Measurements from ENCODE around the gene CEP57.
"Not testable (repeated sequence)": the region's sequence is repeated elsewhere in the genome, so short reads cannot be mapped to it uniquely, and the experiment has no call there.

The CEP57 gene

DNA sequence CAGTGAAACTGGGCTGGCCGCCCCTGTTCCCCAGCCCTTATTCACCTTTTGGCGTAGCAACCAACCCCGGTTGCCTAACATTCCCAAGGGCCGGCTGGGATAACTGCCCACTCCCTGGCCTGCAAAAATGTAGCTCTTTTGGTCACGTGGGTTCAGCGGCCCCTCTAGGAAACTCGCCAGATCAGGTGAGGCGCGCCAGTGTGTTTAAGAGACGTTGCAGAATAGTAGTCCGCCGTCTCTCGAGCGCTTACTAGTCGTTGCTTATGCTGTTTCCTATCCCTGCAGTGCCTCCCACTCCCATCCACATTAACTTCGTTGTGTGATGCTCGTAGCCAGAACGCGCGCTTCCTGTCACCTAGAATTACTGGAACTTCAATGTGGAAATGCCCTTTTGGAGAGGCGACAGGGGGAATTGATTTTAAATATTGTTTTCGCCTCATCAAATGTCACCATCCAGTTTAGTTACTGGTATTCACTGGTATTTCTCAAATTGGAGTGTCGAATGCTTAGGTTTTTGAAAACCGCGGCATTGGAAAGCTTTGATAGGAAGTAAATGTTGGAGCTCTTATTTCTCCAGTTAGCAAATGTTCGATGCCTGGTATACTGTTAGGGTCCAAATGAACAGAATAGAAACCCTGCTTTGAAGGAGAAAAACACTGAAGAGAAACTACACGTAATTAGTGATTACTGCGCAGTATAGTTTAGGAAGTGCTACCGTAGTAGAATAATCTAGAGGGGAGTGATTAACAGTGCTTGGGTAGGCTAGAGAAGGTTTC is 823 bp downstream of the CEP57 start:
- H3K4me1 Mint-ChIP-seq: peaks cover 18 to 46% of the 10 kb centered on the region in 2 donors
- peak; percentile 48 for DNase-seq
- peak overlapping the region; percentile 95 to 99 for H3K4me3 Mint-ChIP-seq
- no peaks in the 10 kb centered on the region for H3K27me3 Mint-ChIP-seq
- H3K27ac Mint-ChIP-seq: peak overlapping the region; percentile 100
- H3K36me3 Mint-ChIP-seq: peaks cover 10 to 26% of the 10 kb centered on the region in 2 donors
- ATAC-seq (replicated peaks): peak; percentile 9 to 10
- no peaks in the 10 kb centered on the region for H3K9me3 Mint-ChIP-seq

- H3K27me3 Mint-ChIP-seq: no peaks in the 10 kb centered on the region
- H3K4me3 Mint-ChIP-seq: peak overlapping the region; percentile 95 to 99
- no peaks in the 10 kb centered on the region for H3K9me3 Mint-ChIP-seq
- ATAC-seq (replicated peaks) (no peak), DNase-seq (no peak)
- peaks cover 18 to 46% of the 10 kb centered on the region in 2 donors for H3K4me1 Mint-ChIP-seq
- H3K27ac Mint-ChIP-seq: peak overlapping the region; percentile 1
- H3K36me3 Mint-ChIP-seq: peaks cover 10 to 25% of the 10 kb centered on the region in 2 donors
These were observed 1.4 kb downstream of the CEP57 start for GRCh38 chr11:95791709-95792033.

DNA sequence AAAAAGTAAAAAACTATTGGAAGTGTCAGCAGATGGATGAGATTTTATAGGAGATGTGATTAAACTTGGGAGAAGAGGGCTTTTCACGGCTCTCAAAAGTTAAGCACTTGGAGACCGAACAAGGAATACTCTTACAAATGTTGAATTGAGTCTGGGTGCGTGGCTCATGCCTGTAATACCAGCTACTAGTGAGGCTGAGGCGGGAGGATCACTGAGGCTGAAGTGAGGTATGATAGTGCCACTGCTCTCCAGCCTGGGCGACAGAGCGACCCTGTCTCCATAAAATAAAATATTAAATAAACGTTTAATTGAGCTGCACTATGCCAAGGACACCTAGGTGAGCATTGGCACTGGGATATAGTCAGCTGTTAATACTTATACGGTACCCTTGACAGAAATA is 1.9 kb downstream of the CEP57 start:
- no peaks in the 10 kb centered on the region for H3K27me3 Mint-ChIP-seq
- H3K4me3 Mint-ChIP-seq: peak overlapping the region; percentile 95 to 99
- H3K36me3 Mint-ChIP-seq: peaks cover 10 to 25% of the 10 kb centered on the region in 2 donors
- peaks cover 18 to 42% of the 10 kb centered on the region in 2 donors for H3K4me1 Mint-ChIP-seq
- ATAC-seq (replicated peaks) (no peak), DNase-seq (no peak)
- no peak overlapping the region for H3K27ac Mint-ChIP-seq
- H3K9me3 Mint-ChIP-seq: no peaks in the 10 kb centered on the region

GRCh38 chr11:95792700-95793099 is 2.4 kb downstream of the CEP57 start:
- no peak for DNase-seq
- peaks cover 10 to 25% of the 10 kb centered on the region in 2 donors for H3K36me3 Mint-ChIP-seq
- H3K27ac Mint-ChIP-seq: no peak overlapping the region
- no peak overlapping the region for H3K4me3 Mint-ChIP-seq
- no peaks in the 10 kb centered on the region for H3K9me3 Mint-ChIP-seq
- ATAC-seq (replicated peaks): no peak
- no peaks in the 10 kb centered on the region for H3K27me3 Mint-ChIP-seq
- peaks cover 18 to 40% of the 10 kb centered on the region in 2 donors for H3K4me1 Mint-ChIP-seq

DNA sequence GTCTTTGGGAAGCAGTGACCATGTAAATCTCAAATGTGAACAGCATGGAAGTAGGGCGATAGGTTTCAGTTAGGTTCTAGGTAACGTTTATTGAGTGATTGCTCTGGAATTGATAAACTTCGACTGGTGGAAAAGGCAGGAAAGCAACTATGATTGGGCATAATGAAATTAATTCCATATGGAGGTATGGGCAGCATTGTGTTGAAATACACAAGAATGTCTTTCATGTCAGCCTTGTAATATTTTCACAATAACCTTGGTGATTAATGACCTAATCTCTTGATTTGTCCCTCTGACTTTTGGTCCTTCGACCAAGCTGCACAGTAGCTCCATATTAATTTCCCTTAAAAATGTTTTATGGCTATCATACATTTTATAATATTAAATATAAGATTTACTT is 2.8 kb downstream of the CEP57 start:
- H3K4me3 Mint-ChIP-seq: no peak overlapping the region
- DNase-seq (no peak), ATAC-seq (replicated peaks) (no peak)
- H3K9me3 Mint-ChIP-seq: no peaks in the 10 kb centered on the region
- no peaks in the 10 kb centered on the region for H3K27me3 Mint-ChIP-seq
- H3K4me1 Mint-ChIP-seq: peaks cover 16 to 36% of the 10 kb centered on the region in 2 donors
- H3K27ac Mint-ChIP-seq: no peak overlapping the region
- peaks cover 8 to 21% of the 10 kb centered on the region in 2 donors for H3K36me3 Mint-ChIP-seq

DNA sequence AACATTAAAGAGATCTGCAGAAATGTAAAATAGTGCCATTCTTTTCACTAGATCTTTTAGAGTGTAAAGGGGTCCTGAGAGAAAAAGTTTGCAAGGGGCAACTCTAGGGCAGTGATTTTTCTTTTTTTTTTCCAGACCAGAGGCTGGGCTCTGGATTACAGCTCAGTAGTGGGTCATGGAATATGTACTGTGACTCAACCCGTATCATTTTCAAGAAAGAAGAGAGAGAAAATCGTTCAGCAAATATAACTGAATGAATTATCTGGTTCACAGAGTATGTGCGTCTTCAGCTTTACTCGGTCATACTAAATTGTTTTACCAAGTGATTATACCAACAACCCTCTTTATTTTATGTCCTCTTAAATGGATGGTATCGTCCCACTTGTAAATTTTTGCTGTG is 3.8 kb downstream of the CEP57 start:
- no peak for ATAC-seq (replicated peaks)
- no peak overlapping the region for H3K4me3 Mint-ChIP-seq
- no peak overlapping the region for H3K27ac Mint-ChIP-seq
- peaks cover 7 to 18% of the 10 kb centered on the region in 2 donors for H3K36me3 Mint-ChIP-seq
- no peaks in the 10 kb centered on the region for H3K9me3 Mint-ChIP-seq
- DNase-seq: no peak
- H3K27me3 Mint-ChIP-seq: no peaks in the 10 kb centered on the region
- H3K4me1 Mint-ChIP-seq: peaks cover 16 to 31% of the 10 kb centered on the region in 2 donors

DNA sequence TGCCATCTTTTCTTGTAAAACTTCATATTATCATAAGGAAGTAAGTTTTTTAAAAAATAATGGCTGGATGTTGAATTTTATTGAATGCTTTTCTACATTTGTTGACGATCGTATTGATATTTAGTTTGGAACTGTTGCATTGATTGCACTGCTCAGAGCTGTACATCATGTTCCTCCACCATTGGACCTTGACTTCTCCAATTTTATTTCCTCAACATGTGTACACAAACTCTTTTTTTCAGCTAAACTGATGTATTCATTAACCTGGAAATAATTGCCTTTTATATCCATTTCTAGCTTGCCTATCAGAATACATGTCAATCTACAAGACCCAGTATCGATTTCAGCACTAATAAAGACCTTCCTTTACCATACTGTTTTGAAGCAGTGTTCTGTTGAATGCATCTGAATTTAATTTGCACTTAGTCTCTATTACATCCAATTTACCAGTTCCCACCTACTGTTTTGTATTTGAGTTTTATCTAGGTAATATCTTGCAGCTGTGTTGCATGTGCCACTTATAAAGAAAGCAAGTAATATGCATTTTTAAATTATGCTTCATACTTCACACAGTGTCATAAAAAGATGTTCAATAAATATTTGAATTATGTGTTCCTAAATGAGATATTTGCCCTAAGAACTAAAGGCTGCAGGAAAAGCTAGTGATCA is 5.5 kb downstream of the CEP57 start:
- no peak overlapping the region for H3K27ac Mint-ChIP-seq
- no peaks in the 10 kb centered on the region for H3K9me3 Mint-ChIP-seq
- ATAC-seq (replicated peaks): no peak

GRCh38 chr11:95796501-95796900 is 6.2 kb downstream of the CEP57 start:
- Mint-ChIP-seq H3K4me1 (peaks cover 14 to 28% of the 10 kb centered on the region in 2 donors), H3K9me3 (no peaks in the 10 kb centered on the region), H3K27me3 (no peaks in the 10 kb centered on the region), H3K36me3 (peaks cover 19 to 27% of the 10 kb centered on the region in 2 donors), H3K27ac (no peak overlapping the region), H3K4me3 (no peak overlapping the region)
- DNase-seq (no peak), ATAC-seq (replicated peaks) (no peak)

More for the DNA sequence above, 5.5 kb downstream of the CEP57 start:
- DNase-seq: no peak
- H3K4me1 Mint-ChIP-seq: peaks cover 16 to 31% of the 10 kb centered on the region in 2 donors
- H3K36me3 Mint-ChIP-seq: peaks cover 17 to 24% of the 10 kb centered on the region in 2 donors
- H3K27me3 Mint-ChIP-seq: no peaks in the 10 kb centered on the region
- no peak overlapping the region for H3K4me3 Mint-ChIP-seq

DNA sequence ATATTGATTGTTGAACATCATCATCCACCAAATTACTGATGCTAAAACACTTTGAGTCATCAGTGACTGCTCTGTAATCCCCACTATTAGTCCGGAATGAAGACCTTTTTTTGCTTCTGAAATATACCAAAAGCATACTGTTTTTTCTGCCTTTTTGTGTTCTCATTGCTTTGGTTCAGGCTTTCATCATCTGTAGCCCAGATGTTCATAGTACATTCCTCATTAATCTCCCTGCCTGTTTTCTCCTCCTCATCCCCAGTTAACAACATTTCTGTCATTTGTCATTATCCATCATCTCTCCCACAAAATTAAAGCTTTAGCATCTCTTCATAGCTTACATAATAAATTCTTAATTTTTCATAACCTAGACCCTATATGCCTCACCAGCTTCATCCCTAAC is 9.2 kb downstream of the CEP57 start:
- no peaks in the 10 kb centered on the region for H3K9me3 Mint-ChIP-seq
- ATAC-seq (replicated peaks) (no peak), DNase-seq (no peak)
- peaks cover 32 to 34% of the 10 kb centered on the region in 2 donors for H3K36me3 Mint-ChIP-seq
- H3K27me3 Mint-ChIP-seq: no peaks in the 10 kb centered on the region
- H3K4me3 Mint-ChIP-seq: no peak overlapping the region
- no peak overlapping the region for H3K27ac Mint-ChIP-seq
- peaks cover 0 to 4% of the 10 kb centered on the region in 2 donors for H3K4me1 Mint-ChIP-seq

DNA sequence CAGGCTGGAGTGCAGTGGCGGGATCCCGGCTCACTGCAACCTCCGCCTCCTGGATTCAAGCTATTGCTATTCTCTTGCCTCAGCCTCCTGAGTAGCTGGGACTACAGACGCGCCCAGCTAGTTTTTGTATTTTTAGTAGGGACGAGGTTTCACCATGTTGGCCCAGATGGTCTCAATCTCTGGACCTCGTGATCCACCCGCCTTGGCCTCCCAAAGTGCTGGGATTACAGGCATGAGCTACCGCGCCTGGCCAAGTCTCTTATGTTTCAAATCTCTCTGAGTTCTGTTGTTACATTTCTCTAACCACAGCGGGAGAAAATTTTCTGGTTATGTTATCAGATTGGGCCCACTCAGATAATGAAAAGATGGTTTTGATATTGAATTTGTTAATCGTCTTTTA is 10.1 kb downstream of the CEP57 start:
- peaks cover 32 to 34% of the 10 kb centered on the region in 2 donors for H3K36me3 Mint-ChIP-seq
- H3K4me1 Mint-ChIP-seq: no peaks in the 10 kb centered on the region
- ATAC-seq (replicated peaks) (no peak), DNase-seq (no peak)
- no peak overlapping the region for H3K4me3 Mint-ChIP-seq
- no peaks in the 10 kb centered on the region for H3K9me3 Mint-ChIP-seq
- H3K27ac Mint-ChIP-seq: no peak overlapping the region
- no peaks in the 10 kb centered on the region for H3K27me3 Mint-ChIP-seq

DNA sequence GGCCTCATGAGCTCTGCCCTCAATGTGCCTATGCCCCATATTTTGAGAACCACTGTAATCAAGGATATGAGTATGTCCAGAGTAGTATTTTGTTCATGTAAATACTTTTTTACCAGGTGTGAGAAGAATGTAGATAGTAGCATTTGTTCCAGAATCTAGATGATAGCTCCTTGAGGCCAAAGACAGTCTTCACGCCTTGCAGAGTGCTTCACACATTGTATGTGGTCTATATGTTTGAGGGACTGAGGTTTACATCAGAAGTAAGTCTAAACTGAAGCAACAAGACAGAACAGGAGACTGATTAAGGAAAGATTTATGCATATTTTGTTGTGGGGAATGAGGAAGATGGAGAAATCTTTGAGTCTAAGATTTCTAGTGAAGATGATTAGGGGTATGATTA is 12.5 kb downstream of the CEP57 start:
- Mint-ChIP-seq H3K4me1 (no peaks in the 10 kb centered on the region), H3K9me3 (no peaks in the 10 kb centered on the region), H3K4me3 (no peak overlapping the region), H3K27ac (no peak overlapping the region), H3K27me3 (no peaks in the 10 kb centered on the region), H3K36me3 (peaks cover 39 to 45% of the 10 kb centered on the region in 2 donors)
- no peak for DNase-seq
- no peak for ATAC-seq (replicated peaks)

GRCh38 chr11:95803973-95804372 is 13.7 kb downstream of the CEP57 start:
- Mint-ChIP-seq H3K27me3 (no peaks in the 10 kb centered on the region), H3K27ac (no peak overlapping the region), H3K4me3 (no peak overlapping the region), H3K4me1 (no peaks in the 10 kb centered on the region), H3K9me3 (peaks cover 0 to 2% of the 10 kb centered on the region in 2 donors), H3K36me3 (peaks cover 49 to 53% of the 10 kb centered on the region in 2 donors)
- no peak for ATAC-seq (replicated peaks)
- no peak for DNase-seq

GRCh38 chr11:95805869-95806268 is 15.6 kb downstream of the CEP57 start:
- Mint-ChIP-seq H3K9me3 (peaks cover 5 to 6% of the 10 kb centered on the region in 2 donors), H3K36me3 (peaks cover 44 to 46% of the 10 kb centered on the region in 2 donors), H3K27me3 (no peaks in the 10 kb centered on the region), H3K4me1 (no peaks in the 10 kb centered on the region), H3K4me3 (no peak overlapping the region), H3K27ac (no peak overlapping the region)
- ATAC-seq (replicated peaks): no peak
- no peak for DNase-seq

GRCh38 chr11:95806464-95806863 is 16.2 kb downstream of the CEP57 start:
- peaks cover 43 to 44% of the 10 kb centered on the region in 2 donors for H3K36me3 Mint-ChIP-seq
- H3K27ac Mint-ChIP-seq; DNase-seq; ATAC-seq (replicated peaks); H3K9me3 Mint-ChIP-seq; H3K4me3 Mint-ChIP-seq; H3K4me1 Mint-ChIP-seq; H3K27me3 Mint-ChIP-seq: not testable (repeated sequence)

DNA sequence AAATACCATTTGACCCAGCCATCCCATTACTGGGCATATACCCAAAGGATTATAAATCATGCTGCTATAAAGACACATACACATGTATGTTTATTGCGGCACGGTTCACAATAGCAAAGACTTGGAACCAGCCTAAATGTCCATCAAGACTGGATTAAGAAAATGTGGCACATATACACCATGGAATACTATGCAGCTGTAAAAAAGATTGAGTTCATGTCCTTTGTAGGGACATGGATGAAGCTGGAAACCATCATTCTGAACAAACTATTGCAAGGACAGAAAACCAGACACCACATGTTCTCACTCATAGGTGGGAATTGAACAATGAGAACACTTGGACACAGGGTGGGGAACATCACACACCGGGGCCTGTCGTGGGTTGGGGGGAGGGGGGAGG is 20.8 kb downstream of the CEP57 start:
- not testable (repeated sequence) for H3K27me3 Mint-ChIP-seq; H3K27ac Mint-ChIP-seq; DNase-seq; ATAC-seq (replicated peaks); H3K4me1 Mint-ChIP-seq; H3K4me3 Mint-ChIP-seq; H3K9me3 Mint-ChIP-seq
- peaks cover 35 to 47% of the 10 kb centered on the region in 2 donors for H3K36me3 Mint-ChIP-seq
